ENCODE measurements around the gene AOPEP. TPM values are rescaled to one million over a fixed set of nuclear protein-coding genes. Genes with fewer than 3 reads are reported as not detected.
A peak's percentile ranks its signal among the peaks of the same experiment; 100 is the strongest.

Gene AOPEP
- total and polyA plus RNA-seq, 2 of the 13 experiments (the other 11 are each of a cell fraction or from before 2014, with no cell fraction given): 22.2 to 41.6 TPM

DNA sequence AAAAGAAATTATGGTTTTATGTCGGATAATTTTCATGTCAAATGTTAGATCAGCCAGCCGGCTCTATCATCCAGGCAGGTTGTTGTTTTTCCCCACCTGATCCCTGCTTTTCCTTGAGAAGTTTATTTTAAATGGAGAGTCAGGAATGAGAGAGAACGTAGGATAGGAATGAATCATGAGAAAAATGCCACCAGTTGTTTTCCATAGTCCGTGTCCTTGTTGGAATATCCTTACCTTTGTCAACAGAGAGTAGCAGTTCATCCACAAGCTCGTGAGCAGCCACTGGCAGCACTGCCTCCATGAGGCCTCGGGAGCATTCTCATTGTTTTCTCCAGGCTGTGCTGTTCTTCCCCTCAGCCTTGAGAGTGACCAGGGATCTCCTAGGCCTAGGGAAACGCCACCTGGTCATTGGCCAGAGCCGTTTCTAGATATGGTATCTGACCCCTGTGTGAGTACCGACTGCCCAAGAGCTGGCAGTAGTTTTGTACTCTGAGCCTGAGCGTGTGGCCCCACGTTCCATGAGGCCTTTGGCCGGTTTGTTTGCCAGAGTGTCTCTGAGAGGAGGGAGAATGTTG lies 297.7 kb downstream of the AOPEP start (continued):
- TF ChIP-seq PCBP2 (optimal IDR thresholded peaks at IDR 0.05; ENCODE audit: low read depth, low read length, poor library complexity, severe bottlenecking) (no peak), NFYB (CRISPR knock-in tag; IDR thresholded peaks at IDR 0.05) (no peak), NFKBIZ (CRISPR knock-in tag; IDR thresholded peaks at IDR 0.05) (0 out of 2 replicates have a peak, but pooled peaks have one; percentile 35), ETV6 (CRISPR knock-in tag; conservative IDR thresholded peaks at IDR 0.05) (no peak), ZNF101 (CRISPR knock-in tag; IDR thresholded peaks at IDR 0.05; ENCODE audit: borderline replicate concordance, low read depth) (no peak), XBP1 (CRISPR knock-in tag; IDR thresholded peaks at IDR 0.05) (no peak), ETV5 (CRISPR knock-in tag; IDR thresholded peaks at IDR 0.05; ENCODE audit: borderline replicate concordance) (no peak), MAFF (IDR thresholded peaks at IDR 0.05; ENCODE audit: low read depth, low read length) (no peak), ZNF44 (CRISPR knock-in tag; IDR thresholded peaks at IDR 0.05) (no peak), SP5 (CRISPR knock-in tag; IDR thresholded peaks at IDR 0.05; ENCODE audit: borderline replicate concordance, low read depth) (0 out of 2 replicates have a peak, but pooled peaks have one; percentile 12), ZFP1 (CRISPR knock-in tag; IDR thresholded peaks at IDR 0.05) (no peak), EEA1 (CRISPR knock-in tag; IDR thresholded peaks at IDR 0.05; ENCODE audit: borderline replicate concordance) (no peak)
- TF ChIP-seq, protein P1, sequence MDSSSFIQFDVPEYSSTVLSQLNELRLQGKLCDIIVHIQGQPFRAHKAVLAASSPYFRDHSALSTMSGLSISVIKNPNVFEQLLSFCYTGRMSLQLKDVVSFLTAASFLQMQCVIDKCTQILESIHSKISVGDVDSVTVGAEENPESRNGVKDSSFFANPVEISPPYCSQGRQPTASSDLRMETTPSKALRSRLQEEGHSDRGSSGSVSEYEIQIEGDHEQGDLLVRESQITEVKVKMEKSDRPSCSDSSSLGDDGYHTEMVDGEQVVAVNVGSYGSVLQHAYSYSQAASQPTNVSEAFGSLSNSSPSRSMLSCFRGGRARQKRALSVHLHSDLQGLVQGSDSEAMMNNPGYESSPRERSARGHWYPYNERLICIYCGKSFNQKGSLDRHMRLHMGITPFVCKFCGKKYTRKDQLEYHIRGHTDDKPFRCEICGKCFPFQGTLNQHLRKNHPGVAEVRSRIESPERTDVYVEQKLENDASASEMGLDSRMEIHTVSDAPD (CRISPR knock-in tag; IDR thresholded peaks at IDR 0.05): peak; percentile 83
- TF ChIP-seq, protein P2, sequence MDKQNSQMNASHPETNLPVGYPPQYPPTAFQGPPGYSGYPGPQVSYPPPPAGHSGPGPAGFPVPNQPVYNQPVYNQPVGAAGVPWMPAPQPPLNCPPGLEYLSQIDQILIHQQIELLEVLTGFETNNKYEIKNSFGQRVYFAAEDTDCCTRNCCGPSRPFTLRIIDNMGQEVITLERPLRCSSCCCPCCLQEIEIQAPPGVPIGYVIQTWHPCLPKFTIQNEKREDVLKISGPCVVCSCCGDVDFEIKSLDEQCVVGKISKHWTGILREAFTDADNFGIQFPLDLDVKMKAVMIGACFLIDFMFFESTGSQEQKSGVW (CRISPR knock-in tag; IDR thresholded peaks at IDR 0.05; ENCODE audit: borderline replicate concordance): no peak
- TF ChIP-seq, protein P3, sequence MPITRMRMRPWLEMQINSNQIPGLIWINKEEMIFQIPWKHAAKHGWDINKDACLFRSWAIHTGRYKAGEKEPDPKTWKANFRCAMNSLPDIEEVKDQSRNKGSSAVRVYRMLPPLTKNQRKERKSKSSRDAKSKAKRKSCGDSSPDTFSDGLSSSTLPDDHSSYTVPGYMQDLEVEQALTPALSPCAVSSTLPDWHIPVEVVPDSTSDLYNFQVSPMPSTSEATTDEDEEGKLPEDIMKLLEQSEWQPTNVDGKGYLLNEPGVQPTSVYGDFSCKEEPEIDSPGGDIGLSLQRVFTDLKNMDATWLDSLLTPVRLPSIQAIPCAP (CRISPR knock-in tag; IDR thresholded peaks at IDR 0.05; ENCODE audit: low read depth): no peak
- TF ChIP-seq, protein P4, sequence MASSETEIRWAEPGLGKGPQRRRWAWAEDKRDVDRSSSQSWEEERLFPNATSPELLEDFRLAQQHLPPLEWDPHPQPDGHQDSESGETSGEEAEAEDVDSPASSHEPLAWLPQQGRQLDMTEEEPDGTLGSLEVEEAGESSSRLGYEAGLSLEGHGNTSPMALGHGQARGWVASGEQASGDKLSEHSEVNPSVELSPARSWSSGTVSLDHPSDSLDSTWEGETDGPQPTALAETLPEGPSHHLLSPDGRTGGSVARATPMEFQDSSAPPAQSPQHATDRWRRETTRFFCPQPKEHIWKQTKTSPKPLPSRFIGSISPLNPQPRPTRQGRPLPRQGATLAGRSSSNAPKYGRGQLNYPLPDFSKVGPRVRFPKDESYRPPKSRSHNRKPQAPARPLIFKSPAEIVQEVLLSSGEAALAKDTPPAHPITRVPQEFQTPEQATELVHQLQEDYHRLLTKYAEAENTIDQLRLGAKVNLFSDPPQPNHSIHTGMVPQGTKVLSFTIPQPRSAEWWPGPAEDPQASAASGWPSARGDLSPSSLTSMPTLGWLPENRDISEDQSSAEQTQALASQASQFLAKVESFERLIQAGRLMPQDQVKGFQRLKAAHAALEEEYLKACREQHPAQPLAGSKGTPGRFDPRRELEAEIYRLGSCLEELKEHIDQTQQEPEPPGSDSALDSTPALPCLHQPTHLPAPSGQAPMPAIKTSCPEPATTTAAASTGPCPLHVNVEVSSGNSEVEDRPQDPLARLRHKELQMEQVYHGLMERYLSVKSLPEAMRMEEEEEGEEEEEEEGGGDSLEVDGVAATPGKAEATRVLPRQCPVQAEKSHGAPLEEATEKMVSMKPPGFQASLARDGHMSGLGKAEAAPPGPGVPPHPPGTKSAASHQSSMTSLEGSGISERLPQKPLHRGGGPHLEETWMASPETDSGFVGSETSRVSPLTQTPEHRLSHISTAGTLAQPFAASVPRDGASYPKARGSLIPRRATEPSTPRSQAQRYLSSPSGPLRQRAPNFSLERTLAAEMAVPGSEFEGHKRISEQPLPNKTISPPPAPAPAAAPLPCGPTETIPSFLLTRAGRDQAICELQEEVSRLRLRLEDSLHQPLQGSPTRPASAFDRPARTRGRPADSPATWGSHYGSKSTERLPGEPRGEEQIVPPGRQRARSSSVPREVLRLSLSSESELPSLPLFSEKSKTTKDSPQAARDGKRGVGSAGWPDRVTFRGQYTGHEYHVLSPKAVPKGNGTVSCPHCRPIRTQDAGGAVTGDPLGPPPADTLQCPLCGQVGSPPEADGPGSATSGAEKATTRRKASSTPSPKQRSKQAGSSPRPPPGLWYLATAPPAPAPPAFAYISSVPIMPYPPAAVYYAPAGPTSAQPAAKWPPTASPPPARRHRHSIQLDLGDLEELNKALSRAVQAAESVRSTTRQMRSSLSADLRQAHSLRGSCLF (CRISPR knock-in tag; IDR thresholded peaks at IDR 0.05; ENCODE audit: borderline replicate concordance): no peak
- TF ChIP-seq, protein P5, sequence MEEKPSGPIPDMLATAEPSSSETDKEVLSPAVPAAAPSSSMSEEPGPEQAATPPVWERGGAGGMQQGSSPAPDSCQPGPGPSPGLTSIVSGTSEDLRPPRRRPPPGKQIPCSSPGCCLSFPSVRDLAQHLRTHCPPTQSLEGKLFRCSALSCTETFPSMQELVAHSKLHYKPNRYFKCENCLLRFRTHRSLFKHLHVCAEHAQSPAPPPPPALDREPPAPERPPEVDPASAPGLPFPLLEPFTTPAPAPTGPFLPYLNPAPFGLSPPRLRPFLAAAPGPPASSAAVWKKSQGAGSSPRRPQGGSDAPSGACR (CRISPR knock-in tag; IDR thresholded peaks at IDR 0.05): no peak
- TF ChIP-seq, protein P6, sequence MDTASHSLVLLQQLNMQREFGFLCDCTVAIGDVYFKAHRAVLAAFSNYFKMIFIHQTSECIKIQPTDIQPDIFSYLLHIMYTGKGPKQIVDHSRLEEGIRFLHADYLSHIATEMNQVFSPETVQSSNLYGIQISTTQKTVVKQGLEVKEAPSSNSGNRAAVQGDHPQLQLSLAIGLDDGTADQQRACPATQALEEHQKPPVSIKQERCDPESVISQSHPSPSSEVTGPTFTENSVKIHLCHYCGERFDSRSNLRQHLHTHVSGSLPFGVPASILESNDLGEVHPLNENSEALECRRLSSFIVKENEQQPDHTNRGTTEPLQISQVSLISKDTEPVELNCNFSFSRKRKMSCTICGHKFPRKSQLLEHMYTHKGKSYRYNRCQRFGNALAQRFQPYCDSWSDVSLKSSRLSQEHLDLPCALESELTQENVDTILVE (CRISPR knock-in tag; IDR thresholded peaks at IDR 0.05): peak; percentile 75; the same call in 1 of the 2 replicates
- TF ChIP-seq, protein P7, sequence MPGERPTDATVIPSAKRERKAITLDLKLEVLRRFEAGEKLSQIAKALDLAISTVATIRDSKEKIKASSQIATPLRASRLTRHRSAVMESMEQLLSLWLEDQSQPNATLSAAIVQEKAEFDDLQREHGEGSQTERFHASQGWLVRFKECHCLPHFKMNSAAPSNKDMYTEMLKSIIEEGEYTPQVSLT (CRISPR knock-in tag; IDR thresholded peaks at IDR 0.05; ENCODE audit: borderline replicate concordance, low read depth): no peak
